Mucosa of stomach (tissue), 1 donor: ENCODE data around the gene SLC38A3.
"Not testable (repeated sequence)": the region's sequence is repeated elsewhere in the genome, so short reads cannot be mapped to it uniquely, and the experiment has no call there.

Experiments used
- H3K27me3 ChIP-seq: one replicate; pipeline ENCODE4 v1.7.0; 2013; ENCODE audit warnings: mild to moderate bottlenecking, low read length; ENCODE audit not compliant: control insufficient read depth, insufficient read depth
- H3K36me3 ChIP-seq: one replicate; pipeline ENCODE4 v1.7.0; 2013; ENCODE audit warnings: low read length; ENCODE audit not compliant: control insufficient read depth, insufficient read depth
- H3K4me1 ChIP-seq: one replicate; pipeline ENCODE4 v1.7.0; 2013; ENCODE audit warnings: mild to moderate bottlenecking, low read length; ENCODE audit not compliant: control insufficient read depth, insufficient read depth
- H3K4me3 ChIP-seq: one replicate; pipeline ENCODE4 v1.7.0; 2013; ENCODE audit warnings: low read length
- H3K9ac ChIP-seq: one replicate; pipeline ENCODE4 v1.7.0; 2013; ENCODE audit warnings: mild to moderate bottlenecking, low read length, moderate library complexity
- H3K9me3 ChIP-seq: one replicate; pipeline ENCODE4 v1.7.0; 2013; ENCODE audit warnings: mild to moderate bottlenecking, low read length, moderate library complexity; ENCODE audit not compliant: control insufficient read depth
- donor health status: Pancreatic carcinoma.

Gene SLC38A3

GRCh38 chr3:50221051-50221410, 16.0 kb downstream of the SLC38A3 start:
- H3K36me3 ChIP-seq = no peaks in the 10 kb centered on the region
- no peaks in the 10 kb centered on the region for H3K9me3 ChIP-seq
- no peak overlapping the region for H3K9ac ChIP-seq
- peaks cover 2% of the 10 kb centered on the region for H3K27me3 ChIP-seq
- peaks cover 7% of the 10 kb centered on the region for H3K4me1 ChIP-seq
- no peak overlapping the region for H3K4me3 ChIP-seq

DNA sequence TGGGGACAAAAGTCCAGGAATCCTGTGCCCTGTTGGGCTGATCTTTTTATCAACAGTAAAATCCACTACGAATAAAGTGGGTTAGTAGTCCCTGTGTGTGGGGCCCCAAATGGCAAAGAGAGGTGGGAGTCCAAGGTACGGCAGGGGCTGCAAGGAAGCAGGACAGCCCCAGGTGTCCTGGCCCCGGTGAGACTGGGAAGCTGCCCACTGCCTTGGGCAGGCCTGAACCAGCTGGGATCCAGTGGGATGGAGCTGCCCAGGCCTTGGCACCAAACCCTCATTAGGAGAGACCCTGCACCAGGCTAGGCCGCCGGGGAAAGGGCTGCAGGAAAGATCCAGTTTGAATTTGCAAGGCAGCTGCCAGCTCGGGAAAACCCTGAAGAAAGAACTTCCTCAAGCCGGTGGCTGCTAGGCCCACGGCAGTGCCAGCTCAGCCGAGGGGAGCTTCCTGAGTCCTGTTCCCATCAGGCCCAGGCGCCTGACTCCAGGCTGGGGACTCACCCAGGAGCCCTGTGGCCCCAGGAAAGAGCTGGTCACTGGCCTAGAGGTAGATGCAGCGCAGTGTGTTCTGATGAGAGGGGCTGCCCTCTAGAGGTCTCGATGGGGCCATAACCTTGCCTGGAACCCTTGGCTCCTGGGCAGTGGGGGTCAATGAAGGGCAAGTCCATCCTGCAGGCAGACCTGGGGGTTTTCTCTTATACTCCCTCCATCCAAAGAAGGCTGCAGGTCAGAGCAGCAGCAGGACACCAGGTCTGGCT, 16.5 kb downstream of the SLC38A3 start:
- Histone ChIP-seq H3K4me1 (peaks cover 12% of the 10 kb centered on the region), H3K27me3 (peaks cover 2% of the 10 kb centered on the region), H3K4me3 (no peak overlapping the region), H3K36me3 (no peaks in the 10 kb centered on the region), H3K9me3 (no peaks in the 10 kb centered on the region), H3K9ac (no peak overlapping the region)

GRCh38 chr3:50222169-50222528, 17.1 kb downstream of the SLC38A3 start:
- no peak overlapping the region for H3K9ac ChIP-seq
- H3K27me3 ChIP-seq = peaks cover 2% of the 10 kb centered on the region
- H3K36me3 ChIP-seq = no peaks in the 10 kb centered on the region
- H3K4me1 ChIP-seq = peaks cover 18% of the 10 kb centered on the region
- no peak overlapping the region for H3K4me3 ChIP-seq
- no peaks in the 10 kb centered on the region for H3K9me3 ChIP-seq

GRCh38 chr3:50224639-50225038, 19.6 kb downstream of the SLC38A3 start:
- Histone ChIP-seq H3K4me3 (no peak overlapping the region), H3K36me3 (no peaks in the 10 kb centered on the region), H3K4me1 (peaks cover 24% of the 10 kb centered on the region), H3K27me3 (no peaks in the 10 kb centered on the region), H3K9ac (no peak overlapping the region), H3K9me3 (no peaks in the 10 kb centered on the region)

- Histone ChIP-seq H3K4me1 (peaks cover 29% of the 10 kb centered on the region), H3K9me3 (no peaks in the 10 kb centered on the region), H3K4me3 (peak overlapping the region; percentile 6), H3K27me3 (no peaks in the 10 kb centered on the region), H3K9ac (peak overlapping the region; percentile 66), H3K36me3 (no peaks in the 10 kb centered on the region)
Measured at GRCh38 chr3:50226888-50227389, 21.9 kb downstream of the SLC38A3 start.

GRCh38 chr3:50227390-50228183, 22.5 kb downstream of the SLC38A3 start:
- Histone ChIP-seq H3K27me3 (no peaks in the 10 kb centered on the region), H3K36me3 (no peaks in the 10 kb centered on the region), H3K4me3 (peak overlapping the region; percentile 72), H3K9ac (peak overlapping the region; percentile 66), H3K9me3 (no peaks in the 10 kb centered on the region), H3K4me1 (peaks cover 29% of the 10 kb centered on the region)

- Histone ChIP-seq H3K9ac (peak overlapping the region; percentile 66), H3K4me3 (peak overlapping the region; percentile 72), H3K4me1 (peaks cover 29% of the 10 kb centered on the region)
- not testable (repeated sequence) for H3K9me3 ChIP-seq, H3K27me3 ChIP-seq, H3K36me3 ChIP-seq
Measured at GRCh38 chr3:50228184-50228763, 23.2 kb downstream of the SLC38A3 start.

GRCh38 chr3:50229490-50229889, 24.4 kb downstream of the SLC38A3 start:
- H3K9me3 ChIP-seq = no peaks in the 10 kb centered on the region

DNA sequence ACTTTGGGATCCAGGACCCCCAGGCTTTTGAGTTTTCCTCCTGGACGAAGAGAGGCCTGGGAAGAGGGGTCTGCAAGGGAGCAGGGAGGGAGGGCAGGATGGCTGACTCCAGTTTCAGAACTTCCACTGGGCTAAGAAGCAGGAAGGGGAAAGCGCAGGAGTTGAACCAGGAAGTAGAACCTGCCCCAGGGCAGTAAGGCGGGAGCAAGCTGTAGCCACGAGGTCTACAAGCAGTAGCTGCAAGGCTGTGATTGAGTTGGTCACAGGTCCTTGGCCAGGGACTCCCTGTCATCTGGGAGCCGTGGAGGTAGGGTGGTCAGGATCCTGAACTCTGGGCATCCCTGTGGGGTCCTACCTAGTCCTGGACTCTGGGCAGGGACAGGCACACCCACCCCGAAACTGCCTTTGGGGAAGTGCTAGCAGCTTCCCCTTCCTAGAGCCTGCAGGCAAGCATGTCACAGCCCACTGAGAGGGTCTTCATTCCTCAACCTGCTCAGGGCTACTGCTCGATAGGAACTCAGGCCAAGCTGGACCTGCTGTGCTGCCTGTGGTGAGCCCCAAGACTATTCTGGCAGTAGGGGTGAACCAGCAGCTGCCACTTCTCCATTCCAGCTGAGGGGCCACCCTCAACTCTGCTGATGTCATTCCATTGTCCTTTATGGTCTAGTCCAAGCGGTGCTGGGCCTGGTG, 25.2 kb downstream of the SLC38A3 start:
- no peak overlapping the region for H3K9ac ChIP-seq
- H3K36me3 ChIP-seq = no peaks in the 10 kb centered on the region
- H3K4me1 ChIP-seq = peaks cover 38% of the 10 kb centered on the region

More at GRCh38 chr3:50229490-50229889, 24.4 kb downstream of the SLC38A3 start:
- no peak overlapping the region for H3K4me3 ChIP-seq
- H3K36me3 ChIP-seq = no peaks in the 10 kb centered on the region
- peaks cover 30% of the 10 kb centered on the region for H3K4me1 ChIP-seq
- no peaks in the 10 kb centered on the region for H3K27me3 ChIP-seq
- H3K9ac ChIP-seq = no peak overlapping the region

GRCh38 chr3:50230794-50231125, 25.7 kb downstream of the SLC38A3 start:
- H3K4me3 ChIP-seq = no peak overlapping the region
- H3K27me3 ChIP-seq = no peaks in the 10 kb centered on the region
- H3K36me3 ChIP-seq = no peaks in the 10 kb centered on the region
- H3K9ac ChIP-seq = no peak overlapping the region
- peaks cover 43% of the 10 kb centered on the region for H3K4me1 ChIP-seq
- H3K9me3 ChIP-seq = no peaks in the 10 kb centered on the region

More for the DNA sequence above, 25.2 kb downstream of the SLC38A3 start:
- H3K9me3 ChIP-seq = no peaks in the 10 kb centered on the region
- H3K27me3 ChIP-seq = no peaks in the 10 kb centered on the region
- no peak overlapping the region for H3K4me3 ChIP-seq

DNA sequence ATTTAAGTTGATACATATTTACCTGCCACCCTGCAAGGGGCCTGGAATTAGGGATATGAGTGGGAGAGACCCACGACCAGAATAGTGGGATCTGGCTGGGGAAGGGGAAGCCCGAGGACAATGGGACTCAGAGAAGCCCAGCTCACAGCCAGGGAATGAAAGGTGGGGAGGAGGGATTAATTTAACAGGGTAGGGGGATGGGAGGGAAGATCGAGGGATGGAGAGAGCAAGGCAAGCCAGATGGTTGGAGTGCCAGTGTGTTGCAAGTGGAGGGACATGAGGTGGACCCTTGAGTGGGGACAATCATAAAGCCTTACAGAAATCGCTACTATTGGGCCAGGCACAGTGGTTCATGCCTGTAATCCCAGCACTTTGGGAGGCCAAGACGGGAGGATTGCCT, 26.5 kb downstream of the SLC38A3 start:
- Histone ChIP-seq H3K4me3 (no peak overlapping the region), H3K4me1 (peaks cover 37% of the 10 kb centered on the region), H3K9me3 (no peaks in the 10 kb centered on the region)

DNA sequence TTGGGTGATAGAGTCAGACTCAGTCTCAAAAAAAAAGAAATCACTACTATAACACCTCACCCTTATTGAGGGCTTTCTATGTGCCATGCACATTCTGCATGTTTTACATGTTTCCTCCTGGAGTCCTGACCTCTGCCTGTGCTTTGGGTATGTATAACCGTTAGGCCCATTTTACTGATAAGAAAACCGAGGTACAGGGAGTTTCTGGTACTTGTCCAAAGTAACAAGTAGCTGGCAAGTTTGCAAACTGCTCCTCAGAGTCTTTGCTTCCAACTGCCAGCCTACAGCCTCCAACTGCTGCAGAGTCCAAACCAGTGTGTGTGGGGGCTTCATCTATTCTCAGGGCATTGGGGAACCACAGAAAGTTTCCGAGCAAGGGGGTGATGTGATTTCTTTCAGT, 27.2 kb downstream of the SLC38A3 start:
- Histone ChIP-seq H3K4me1 (peaks cover 39% of the 10 kb centered on the region), H3K27me3 (peaks cover 7% of the 10 kb centered on the region), H3K9ac (no peak overlapping the region), H3K36me3 (no peaks in the 10 kb centered on the region), H3K4me3 (no peak overlapping the region), H3K9me3 (no peaks in the 10 kb centered on the region)

More for the DNA sequence above, 26.5 kb downstream of the SLC38A3 start:
- no peaks in the 10 kb centered on the region for H3K36me3 ChIP-seq
- no peak overlapping the region for H3K9ac ChIP-seq
- no peaks in the 10 kb centered on the region for H3K27me3 ChIP-seq
